GM12874 (cell line): ENCODE results near the gene SNTG2.

Experiments
- CTCF ChIP-seq: IDR thresholded peaks from 2 replicates; pipeline ENCODE4 v1.5.1; 2011; ENCODE audit warnings: low read depth, mild to moderate bottlenecking, control low read depth, low read length, moderate library complexity; ENCODE audit not compliant: insufficient read depth

SNTG2 gene

GRCh38 chr2:1141079-1141478 lies 190.4 kb downstream of the SNTG2 start:
- no peak for TF ChIP-seq CTCF

GRCh38 chr2:1143129-1143528 lies 192.5 kb downstream of the SNTG2 start:
- no peak for TF ChIP-seq CTCF

GRCh38 chr2:1147873-1148612 lies 197.4 kb downstream of the SNTG2 start:
- TF ChIP-seq CTCF = no peak

- TF ChIP-seq CTCF = no peak
Measured at GRCh38 chr2:1150724-1151511, 200.3 kb downstream of the SNTG2 start.

GRCh38 chr2:1152375-1152774 lies 201.7 kb downstream of the SNTG2 start:
- TF ChIP-seq CTCF = no peak

GRCh38 chr2:1153920-1154319 lies 203.3 kb downstream of the SNTG2 start:
- no peak for TF ChIP-seq CTCF

- no peak for TF ChIP-seq CTCF
Measured at GRCh38 chr2:1154710-1155594, 204.3 kb downstream of the SNTG2 start.
